Liver (tissue), 9 donors: ENCODE results near the gene LMNTD2. TPM values are rescaled to one million over a fixed set of nuclear protein-coding genes. Genes with fewer than 3 reads are reported as not detected.
A peak's percentile ranks its signal among the peaks of the same experiment; 100 is the strongest.

Experiments
- DNase-seq: peaks from one replicate; pipeline ENCODE4 v3.0.0-alpha.2; 2017; ENCODE audit warnings: low spot score
- H3K27ac ChIP-seq, 2 donors: one replicate each; pipeline ENCODE4 v1.7.0; 2013; ENCODE audit warnings: inconsistent platforms in 2 of 2, low read length in 2 of 2, control low read depth in 1 of 2, low read depth in 1 of 2, mild to moderate bottlenecking in 1 of 2
- H3K27me3 ChIP-seq, 4 donors: one replicate each; pipeline versions ENCODE4 v1.6.1 to v1.7.0; 2013; ENCODE audit warnings: low read length in 3 of 4, inconsistent platforms in 1 of 4, mild to moderate bottlenecking in 1 of 4, moderate library complexity in 1 of 4; ENCODE audit not compliant: control insufficient read depth in 4 of 4, insufficient read depth in 4 of 4
- H3K36me3 ChIP-seq, 4 donors: one replicate each; pipeline versions ENCODE4 v1.6.1 to v1.7.0; 2013; ENCODE audit warnings: low read length in 3 of 4, mild to moderate bottlenecking in 3 of 4, low read depth in 1 of 4, moderate library complexity in 1 of 4; ENCODE audit not compliant: control insufficient read depth in 4 of 4, insufficient read depth in 3 of 4
- H3K4me1 ChIP-seq, 4 donors: one replicate each; pipeline versions ENCODE4 v1.6.1 to v1.7.0; 2013; ENCODE audit warnings: low read length in 3 of 4, mild to moderate bottlenecking in 3 of 4, moderate library complexity in 1 of 4; ENCODE audit not compliant: control insufficient read depth in 4 of 4, insufficient read depth in 4 of 4
- H3K4me3 ChIP-seq, 3 donors: one replicate each; pipeline versions ENCODE4 v1.6.1 to v1.7.0; 2013; ENCODE audit warnings: low read length in 3 of 3, control low read depth in 1 of 3, low read depth in 1 of 3, mild to moderate bottlenecking in 1 of 3
- H3K9ac ChIP-seq, 2 donors: one replicate each; pipeline ENCODE4 v1.7.0; 2013; ENCODE audit warnings: low read length in 2 of 2, mild to moderate bottlenecking in 2 of 2, moderate library complexity in 2 of 2, control low read depth in 1 of 2, low read depth in 1 of 2
- H3K9me3 ChIP-seq, 4 donors: one replicate each; pipeline versions ENCODE4 v1.6.1 to v1.7.0; 2013; ENCODE audit warnings: low read length in 3 of 4; ENCODE audit not compliant: control insufficient read depth in 4 of 4
- CTCF ChIP-seq: fragments of 150-350 bp; IDR thresholded peaks from 2 replicates; pipeline ENCODE4 v1.5.1; 2017; ENCODE audit warnings: improper control_type of control experiment, low read depth, low read length; ENCODE audit not compliant: missing input control
- GABPA ChIP-seq, 2 donors: IDR thresholded peaks in 1 of 2; conservative IDR thresholded peaks in 1 of 2; 2 replicates each; pipeline ENCODE4 v1.6.1; 2016; ENCODE audit warnings: antibody characterized with exemption in 2 of 2, mild to moderate bottlenecking in 1 of 2, moderate library complexity in 1 of 2
- HNF4A ChIP-seq, 2 donors: conservative IDR thresholded peaks; 2 replicates each; pipeline ENCODE4 v1.6.1; 2016; ENCODE audit warnings: antibody characterized with exemption in 2 of 2, mild to moderate bottlenecking in 2 of 2
- HNF4G ChIP-seq: IDR thresholded peaks from 2 replicates; pipeline ENCODE4 v1.6.1; 2016; ENCODE audit warnings: antibody characterized with exemption
- JUND ChIP-seq, 2 donors: IDR thresholded peaks; 2 replicates each; pipeline ENCODE4 v1.6.1; 2016; ENCODE audit warnings: antibody characterized with exemption in 2 of 2
- MAX ChIP-seq: IDR thresholded peaks from 2 replicates; pipeline ENCODE4 v1.6.1; 2016; ENCODE audit warnings: antibody characterized with exemption
- NR2F2 ChIP-seq: IDR thresholded peaks from 2 replicates; pipeline ENCODE4 v1.6.1; 2016; ENCODE audit warnings: antibody characterized with exemption
- RAD21 ChIP-seq, 2 donors: IDR thresholded peaks; 2 replicates each; pipeline ENCODE4 v1.6.1; 2016; ENCODE audit warnings: antibody characterized with exemption in 2 of 2, mild to moderate bottlenecking in 2 of 2
- REST ChIP-seq: IDR thresholded peaks from 2 replicates; pipeline ENCODE4 v1.6.1; 2016; ENCODE audit warnings: antibody characterized with exemption, mild to moderate bottlenecking
- RXRA ChIP-seq, 2 donors: IDR thresholded peaks; 2 replicates each; pipeline ENCODE4 v1.6.1; 2017 to 2018; ENCODE audit warnings: antibody characterized with exemption in 2 of 2, mild to moderate bottlenecking in 1 of 2
- SP1 ChIP-seq: IDR thresholded peaks from 2 replicates; pipeline ENCODE4 v1.6.1; 2018; ENCODE audit warnings: antibody characterized with exemption, mild to moderate bottlenecking
- TAF1 ChIP-seq: conservative IDR thresholded peaks from 2 replicates; pipeline ENCODE4 v1.6.1; 2016; ENCODE audit warnings: antibody characterized with exemption, mild to moderate bottlenecking
- YY1 ChIP-seq: IDR thresholded peaks from 2 replicates; pipeline ENCODE4 v1.6.1; 2016; ENCODE audit warnings: antibody characterized with exemption, mild to moderate bottlenecking
- ZBTB33 ChIP-seq: IDR thresholded peaks from 2 replicates; pipeline ENCODE4 v1.6.1; 2016; ENCODE audit warnings: antibody characterized with exemption
- WGBS: extraction: QIAGEN DNeasy Blood & Tissue Kit; methylation state at CpG from one replicate; pipeline ENCODE4 v1.1.7; 2013; 5-methylcytosine and 5-hydroxymethylcytosine counted together
- polyA plus RNA-seq, 2 donors: library from polyadenylated mRNA; stranded (reverse) in 1 of 2; unstranded in 1 of 2; fragments of 200-250 nt in 1 of 2; fragments of >200 nt in 1 of 2; fragmentation: Nextera tagmentation in 1 of 2; extraction: Ambion mirVana in 1 of 2; gene quantifications; one replicate each; pipeline versions ENCODE4 v1.2.1 to v1.2.3, GENCODE V29; 2013 to 2015
- total RNA-seq, 2 donors: library from RNA; depleted of rRNA; stranded (reverse); fragments of >200 nt; gene quantifications; one replicate each; pipeline ENCODE4 v1.2.3, GENCODE V29; 2014
- donor health status: healthy.
- donor health status: healthy.
- donor health status: healthy.
- donor health status: healthy.
- donor health status: healthy.

LMNTD2 gene
- total and polyA plus RNA-seq, 4 donors: 1.2 to 4.6 (median 2.3) TPM

- under 1% methylated on average over 123 of the region's 123 CpGs for WGBS
- DNase-seq: peak; percentile 91
- Histone ChIP-seq H3K27ac (peak overlapping the region; percentile 74 to 84), H3K9ac (peak overlapping the region in 1 of 2 donors; percentile 54), H3K27me3 (no peaks in the 10 kb centered on the region), H3K9me3 (no peaks in the 10 kb centered on the region), H3K4me1 (peaks cover 2 to 25% (median 17%) of the 10 kb centered on the region in 4 donors), H3K36me3 (peaks cover 0 to 3% (median 2%) of the 10 kb centered on the region in 4 donors), H3K4me3 (peak overlapping the region in 2 of 3 donors; percentile 23 to 90)
- TF ChIP-seq CTCF: no peak
- TF ChIP-seq HNF4G: no peak
- no peak for TF ChIP-seq YY1
- no peak for TF ChIP-seq GABPA (IDR thresholded peaks at IDR 0.05 in 1 of 2, conservative IDR thresholded peaks at IDR 0.05 in 1 of 2)
- TF ChIP-seq ZBTB33: no peak
- no peak for TF ChIP-seq HNF4A (conservative IDR thresholded peaks at IDR 0.05)
- no peak for TF ChIP-seq SP1
- no peak for TF ChIP-seq RXRA (IDR thresholded peaks at IDR 0.05)
- TF ChIP-seq TAF1: no peak
- no peak for TF ChIP-seq MAX
- no peak for TF ChIP-seq REST
These were observed 8.0 kb upstream of the LMNTD2 start for GRCh38 chr11:568306-569157.

- Histone ChIP-seq H3K9ac (peak overlapping the region in 1 of 2 donors; percentile 9), H3K36me3 (peaks cover 0 to 8% (median 4%) of the 10 kb centered on the region in 4 donors), H3K27me3 (no peaks in the 10 kb centered on the region), H3K4me3 (peak overlapping the region in 2 of 3 donors; percentile 1 to 90), H3K9me3 (no peaks in the 10 kb centered on the region), H3K4me1 (peaks cover 2 to 22% (median 13%) of the 10 kb centered on the region in 4 donors), H3K27ac (peak overlapping the region; percentile 74 to 84)
- WGBS: 22% methylated on average over 41 of the region's 41 CpGs
- no peak for DNase-seq
- no peak for TF ChIP-seq YY1
- no peak for TF ChIP-seq RAD21 (IDR thresholded peaks at IDR 0.05)
- no peak for TF ChIP-seq NR2F2
- TF ChIP-seq ZBTB33: no peak
- no peak for TF ChIP-seq HNF4A (conservative IDR thresholded peaks at IDR 0.05)
- no peak for TF ChIP-seq GABPA (IDR thresholded peaks at IDR 0.05 in 1 of 2, conservative IDR thresholded peaks at IDR 0.05 in 1 of 2)
- no peak for TF ChIP-seq JUND (IDR thresholded peaks at IDR 0.05)
- TF ChIP-seq CTCF: no peak
These were observed 7.2 kb upstream of the LMNTD2 start for GRCh38 chr11:567629-568292.
